HEK293T (cell line): ENCODE results near the gene HTRA3.

Experiments used
- CTCF ChIA-PET: fragments of 350-600 bp; formaldehyde crosslinking; extraction: SDS; loops from one replicate; lab custom pipeline; 2021; ENCODE audit warnings: antibody characterized with exemption, inconsistent platforms; lab: Yijun Ruan, JAX
- POLR2A ChIA-PET: fragments of 350-600 bp; formaldehyde crosslinking; extraction: SDS; loops from one replicate; lab custom pipeline; 2020; ENCODE audit warnings: antibody characterized with exemption, inconsistent platforms; lab: Yijun Ruan, JAX
- DNase-seq: peaks from one replicate; pipeline ENCODE4 v3.0.0; 2012; ENCODE audit warnings: mixed read lengths; ENCODE audit errors: extremely low spot score
- ARNT ChIP-seq: fragments of 450-650 bp; IDR thresholded peaks from 2 replicates; pipeline ENCODE4 v1.6.1; 2017; ENCODE audit warnings: mild to moderate bottlenecking
- BHLHE40 ChIP-seq: fragments of 450-650 bp; IDR thresholded peaks from 2 replicates; pipeline ENCODE4 v1.6.1; 2016; ENCODE audit warnings: mild to moderate bottlenecking, moderate library complexity, borderline replicate concordance
- CTBP1 ChIP-seq: fragments of 450-650 bp; IDR thresholded peaks from 2 replicates; pipeline ENCODE4 v1.6.1; 2016; ENCODE audit warnings: borderline replicate concordance
- ELF4 ChIP-seq: fragments of 450-650 bp; IDR thresholded peaks from 2 replicates; pipeline ENCODE4 v1.6.1; 2017; ENCODE audit warnings: antibody characterized with exemption
- FOXA1 ChIP-seq: fragments of 450-650 bp; IDR thresholded peaks from 2 replicates; pipeline ENCODE4 v1.6.1; 2016; ENCODE audit warnings: mild to moderate bottlenecking
- FOXK2 ChIP-seq: fragments of 450-650 bp; IDR thresholded peaks from 2 replicates; pipeline ENCODE4 v1.6.1; 2016; ENCODE audit warnings: mild to moderate bottlenecking
- FOXM1 ChIP-seq: fragments of 450-650 bp; IDR thresholded peaks from 2 replicates; pipeline ENCODE4 v1.6.1; 2017; ENCODE audit warnings: mild to moderate bottlenecking, borderline replicate concordance
- HDGF ChIP-seq: fragments of 450-650 bp; IDR thresholded peaks from 2 replicates; pipeline ENCODE4 v1.6.1; 2017; ENCODE audit warnings: antibody characterized with exemption, borderline replicate concordance
- L3MBTL2 ChIP-seq: fragments of 450-650 bp; conservative IDR thresholded peaks from 2 replicates; pipeline ENCODE4 v1.6.1; 2016; ENCODE audit warnings: mild to moderate bottlenecking
- LEF1 ChIP-seq: fragments of 450-650 bp; IDR thresholded peaks from 2 replicates; pipeline ENCODE4 v1.6.1; 2017; ENCODE audit warnings: mild to moderate bottlenecking, borderline replicate concordance
- NFRKB ChIP-seq: fragments of 450-650 bp; IDR thresholded peaks from 2 replicates; pipeline ENCODE4 v1.6.1; 2016; ENCODE audit warnings: mild to moderate bottlenecking, moderate library complexity
- PKNOX1 ChIP-seq: fragments of 450-650 bp; IDR thresholded peaks from 2 replicates; pipeline ENCODE4 v1.6.1; 2016
- SP1 ChIP-seq: fragments of 450-650 bp; IDR thresholded peaks from 2 replicates; pipeline ENCODE4 v1.6.1; 2017
- SUZ12 ChIP-seq: fragments of 450-650 bp; IDR thresholded peaks from 2 replicates; pipeline ENCODE4 v1.6.1; 2016; ENCODE audit warnings: mild to moderate bottlenecking
- TARDBP ChIP-seq: fragments of 450-650 bp; IDR thresholded peaks from 2 replicates; pipeline ENCODE4 v1.6.1; 2016
- ZNF384 ChIP-seq: fragments of 450-650 bp; IDR thresholded peaks from 2 replicates; pipeline ENCODE4 v1.6.1; 2016

The HTRA3 gene

GRCh38 chr4:8293131-8293975, 23.8 kb downstream of the HTRA3 start:
- no peak for DNase-seq
- ChIA-PET CTCF (interaction anchor here (0.7 to 2.0 kb wide), 2 partner anchors 49 to 51 kb away, joined by 3 to 6 read pairs; no protein-coding TSS in a partner anchor), POLR2A (no interaction called here)
- TF ChIP-seq FOXK2 (no peak), CTBP1 (no peak), FOXA1 (no peak), PKNOX1 (no peak), BHLHE40 (no peak), FOXM1 (no peak), NFRKB (no peak), HDGF (no peak), SUZ12 (no peak), TARDBP (no peak), L3MBTL2 (no peak), ZNF384 (no peak), ELF4 (no peak), LEF1 (no peak), SP1 (no peak), ARNT (no peak)

GRCh38 chr4:8294036-8294435, 24.5 kb downstream of the HTRA3 start:
- no peak for TF ChIP-seq FOXM1
- TF ChIP-seq FOXK2: no peak
- TF ChIP-seq TARDBP: no peak
- no peak for TF ChIP-seq LEF1
- no peak for TF ChIP-seq SUZ12
- no peak for TF ChIP-seq BHLHE40
- no peak for TF ChIP-seq NFRKB
- no peak for TF ChIP-seq ELF4
- no peak for TF ChIP-seq HDGF
- no peak for TF ChIP-seq CTBP1
- no peak for TF ChIP-seq ARNT
- CTCF ChIA-PET: interaction anchor here (0.7 to 2.0 kb wide), 2 partner anchors 48 to 52 kb away, joined by 3 to 6 read pairs; no protein-coding TSS in a partner anchor
- no peak for DNase-seq
- POLR2A ChIA-PET: no interaction called here

GRCh38 chr4:8294775-8295174, 25.2 kb downstream of the HTRA3 start:
- POLR2A ChIA-PET: no interaction called here

GRCh38 chr4:8295471-8295870, 25.9 kb downstream of the HTRA3 start:
- no peak for DNase-seq
- TF ChIP-seq FOXA1 (no peak), LEF1 (no peak), FOXK2 (no peak), ZNF384 (no peak), PKNOX1 (no peak), SUZ12 (no peak), HDGF (no peak), SP1 (no peak), ELF4 (no peak), CTBP1 (no peak)
- POLR2A ChIA-PET: no interaction called here
- CTCF ChIA-PET: no interaction called here

More at GRCh38 chr4:8294775-8295174, 25.2 kb downstream of the HTRA3 start:
- CTCF ChIA-PET: no interaction called here
- DNase-seq: no peak
- TF ChIP-seq ELF4: no peak

- CTCF ChIA-PET: no interaction called here
- DNase-seq: no peak
- POLR2A ChIA-PET: no interaction called here
- TF ChIP-seq FOXM1 (no peak), FOXK2 (no peak), SP1 (no peak), SUZ12 (no peak)
These were observed 26.9 kb downstream of the HTRA3 start for GRCh38 chr4:8296491-8296890.

- ChIA-PET POLR2A (no interaction called here), CTCF (no interaction called here)
- TF ChIP-seq ZNF384: no peak
- TF ChIP-seq CTBP1: no peak
- no peak for TF ChIP-seq FOXM1
- no peak for TF ChIP-seq L3MBTL2
- no peak for DNase-seq
These were observed 27.6 kb downstream of the HTRA3 start for GRCh38 chr4:8297141-8297601.

GRCh38 chr4:8297691-8298485, 28.3 kb downstream of the HTRA3 start:
- TF ChIP-seq PKNOX1 (no peak), ELF4 (no peak), SUZ12 (no peak), ARNT (no peak), L3MBTL2 (no peak), TARDBP (no peak), CTBP1 (no peak), HDGF (no peak), ZNF384 (no peak), FOXK2 (no peak), FOXA1 (no peak), BHLHE40 (no peak), NFRKB (no peak), SP1 (no peak), FOXM1 (no peak), LEF1 (no peak)
- ChIA-PET POLR2A (no interaction called here), CTCF (no interaction called here)
- no peak for DNase-seq
